ENCODE measurements around the gene FCF1. TPM values are rescaled to one million over a fixed set of nuclear protein-coding genes. Genes with fewer than 3 reads are reported as not detected.

Gene FCF1
- total and polyA plus RNA-seq, 2 experiments from 2014 or later, result 12.3 to 43.6 TPM

GRCh38 chr14:74685056-74685455 is 27.9 kb upstream of the FCF1 start:
- TF ChIP-seq CTCF (IDR thresholded peaks at IDR 0.05; ENCODE audit: poor library complexity) (no peak), EZH2 (IDR thresholded peaks at IDR 0.05; ENCODE audit: borderline replicate concordance) (no peak), EZH2phosphoT487 (IDR thresholded peaks at IDR 0.05; ENCODE audit: low read depth, severe bottlenecking, unreplicated experiment) (no peak)
- no peak for DNase-seq (ENCODE audit: low spot score)
- no peak overlapping the region for H3K4me2 ChIP-seq
- no peaks in the 10 kb centered on the region for H3K79me2 ChIP-seq
- no peaks in the 10 kb centered on the region for H4K20me1 ChIP-seq (ENCODE audit: insufficient read depth, poor library complexity, severe bottlenecking)
- H3K9me3 ChIP-seq (ENCODE audit: low read depth), result no peaks in the 10 kb centered on the region
- 96% methylated on average over 2 of the region's 2 CpGs for WGBS (ENCODE audit: low lambda C conversion rate, missing lambda C conversion rate)
- H2AFZ ChIP-seq, result no peak overlapping the region
- H3K4me3 ChIP-seq, result no peak overlapping the region
- no peaks in the 10 kb centered on the region for H3K9me2 ChIP-seq (replicated peaks; ENCODE audit: insufficient read depth)
- H3K27me3 ChIP-seq, result no peaks in the 10 kb centered on the region
- peaks cover 7% of the 10 kb centered on the region for H3K4me1 ChIP-seq (ENCODE audit: insufficient read depth)
- no peaks in the 10 kb centered on the region for H3K36me3 ChIP-seq (replicated peaks; ENCODE audit: insufficient read depth, low read depth)
- H3K27ac ChIP-seq, result no peak overlapping the region

DNA sequence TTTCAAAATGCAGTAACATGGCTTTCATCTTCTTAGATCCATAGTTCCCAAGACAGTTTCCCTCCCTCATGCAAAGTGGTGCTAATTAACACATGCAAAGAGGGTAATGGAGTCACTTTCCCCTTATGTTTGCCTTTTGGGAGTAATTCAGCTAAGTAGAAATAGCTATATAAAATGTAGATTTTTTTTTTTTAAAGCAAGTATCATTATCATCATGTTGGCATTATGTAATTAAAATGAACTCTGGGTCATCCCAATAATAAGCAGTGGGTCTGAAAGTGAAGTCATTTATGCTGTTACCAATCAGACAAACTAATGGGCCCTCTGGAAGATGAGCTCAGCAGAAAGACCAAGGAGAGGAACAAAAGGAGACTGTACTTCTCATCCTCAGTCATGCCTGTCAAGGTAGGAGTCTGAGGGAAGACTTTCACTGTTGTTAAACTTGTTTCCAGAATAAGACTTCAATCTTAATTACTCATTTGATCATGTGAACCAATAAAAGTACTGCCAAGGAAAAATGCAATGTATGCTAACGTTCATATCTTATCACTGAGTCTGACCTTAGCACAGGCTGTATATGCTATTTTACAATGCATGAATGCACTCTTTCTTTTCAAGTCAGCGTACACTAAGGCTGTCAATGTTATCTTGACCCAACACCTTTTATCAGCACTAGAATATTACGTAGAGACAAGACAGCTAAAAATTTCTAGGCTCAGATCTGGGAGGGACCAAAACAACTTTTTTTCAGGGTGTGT is 26.8 kb upstream of the FCF1 start:
- no peaks in the 10 kb centered on the region for H3K79me2 ChIP-seq

GRCh38 chr14:74691456-74691855 is 21.5 kb upstream of the FCF1 start:
- H3K4me2 ChIP-seq, result no peak overlapping the region
- no peak overlapping the region for H3K4me3 ChIP-seq
- H4K20me1 ChIP-seq (ENCODE audit: insufficient read depth, poor library complexity, severe bottlenecking), result peaks cover 8% of the 10 kb centered on the region
- no peak overlapping the region for H3K27ac ChIP-seq
- WGBS (ENCODE audit: low lambda C conversion rate, missing lambda C conversion rate), result 98% methylated on average over 2 of the region's 2 CpGs
- H3K9me3 ChIP-seq (ENCODE audit: low read depth), result no peaks in the 10 kb centered on the region
- no peaks in the 10 kb centered on the region for H3K27me3 ChIP-seq
- no peak for DNase-seq (ENCODE audit: low spot score)
- no peaks in the 10 kb centered on the region for H3K36me3 ChIP-seq (replicated peaks; ENCODE audit: insufficient read depth, low read depth)
- H3K79me2 ChIP-seq, result peaks cover 30% of the 10 kb centered on the region
- H2AFZ ChIP-seq, result no peak overlapping the region
- TF ChIP-seq CTCF (IDR thresholded peaks at IDR 0.05; ENCODE audit: poor library complexity) (no peak), EZH2 (IDR thresholded peaks at IDR 0.05; ENCODE audit: borderline replicate concordance) (no peak), EZH2phosphoT487 (IDR thresholded peaks at IDR 0.05; ENCODE audit: low read depth, severe bottlenecking, unreplicated experiment) (no peak)
- no peaks in the 10 kb centered on the region for H3K9me2 ChIP-seq (replicated peaks; ENCODE audit: insufficient read depth)
- H3K4me1 ChIP-seq (ENCODE audit: insufficient read depth), result no peaks in the 10 kb centered on the region

More for the DNA sequence above, 26.8 kb upstream of the FCF1 start:
- no peak overlapping the region for H3K27ac ChIP-seq
- H3K4me3 ChIP-seq, result no peak overlapping the region
- no peaks in the 10 kb centered on the region for H3K36me3 ChIP-seq (replicated peaks; ENCODE audit: insufficient read depth, low read depth)
- WGBS (ENCODE audit: low lambda C conversion rate, missing lambda C conversion rate), result 58% methylated on average over 3 of the region's 3 CpGs
- H4K20me1 ChIP-seq (ENCODE audit: insufficient read depth, poor library complexity, severe bottlenecking), result no peaks in the 10 kb centered on the region
- H3K27me3 ChIP-seq, result no peaks in the 10 kb centered on the region
- no peak overlapping the region for H2AFZ ChIP-seq
- peaks cover 7% of the 10 kb centered on the region for H3K4me1 ChIP-seq (ENCODE audit: insufficient read depth)
- DNase-seq (ENCODE audit: low spot score), result peak; percentile 31
- no peaks in the 10 kb centered on the region for H3K9me3 ChIP-seq (ENCODE audit: low read depth)
- TF ChIP-seq EZH2phosphoT487 (IDR thresholded peaks at IDR 0.05; ENCODE audit: low read depth, severe bottlenecking, unreplicated experiment) (no peak), CTCF (IDR thresholded peaks at IDR 0.05; ENCODE audit: poor library complexity) (no peak), EZH2 (IDR thresholded peaks at IDR 0.05; ENCODE audit: borderline replicate concordance) (no peak)
- no peaks in the 10 kb centered on the region for H3K9me2 ChIP-seq (replicated peaks; ENCODE audit: insufficient read depth)
- H3K4me2 ChIP-seq, result no peak overlapping the region
